Stimulated activated CD4-positive, alpha-beta T cell treated with anti-CD3 and anti-CD28 coated beads, Interleukin-15, amount 100 ng/mL, for 48 hours (primary cell): Measurements from ENCODE around the gene C1QL2.

ENCODE experiments used
- DNase-seq, 2 donors: peaks; one replicate each; pipeline ENCODE4 v3.0.0-alpha.2; 2020; ENCODE audit warnings: low read depth in 2 of 2

The C1QL2 gene

GRCh38 chr2:119106301-119106897 lies 52.2 kb downstream of the C1QL2 start:
- peak in 1 of 2 donors; percentile 7 for DNase-seq
